Naive B cell (primary cell): ENCODE measurements around the gene KRTAP10-1. TPM values are rescaled to one million over a fixed set of nuclear protein-coding genes. Genes with fewer than 3 reads are reported as not detected.
A peak's percentile ranks its signal among the peaks of the same experiment; 100 is the strongest.
"Not testable (repeated sequence)": the region's sequence is repeated elsewhere in the genome, so short reads cannot be mapped to it uniquely, and the experiment has no call there.

ENCODE experiments used
- ATAC-seq, 2 donors: fragments of 150-1000 bp; cut with Tn5 transposase; 2 replicates each; pipeline ENCODE4 v1.10.0; 2021; ENCODE audit warnings: low read depth in 2 of 2, mild to moderate bottlenecking in 2 of 2, moderate library complexity in 2 of 2
- DNase-seq: peaks from one replicate; pipeline ENCODE4 v3.0.0; 2022
- H3K27ac Mint-ChIP-seq, 6 donors: one replicate each; pipeline ENCODE4 v1.8.0; 2020 to 2022; ENCODE audit warnings: mild to moderate bottlenecking in 6 of 6, mixed read lengths in 6 of 6, moderate library complexity in 5 of 6, inconsistent platforms in 2 of 6
- H3K27me3 Mint-ChIP-seq, 3 donors: one replicate each; pipeline ENCODE4 v1.8.0; 2021 to 2022; ENCODE audit warnings: mixed read lengths in 3 of 3, mild to moderate bottlenecking in 1 of 3
- H3K36me3 Mint-ChIP-seq, 2 donors: one replicate each; pipeline ENCODE4 v1.8.0; 2020 to 2022; ENCODE audit warnings: mixed read lengths in 2 of 2, inconsistent platforms in 1 of 2, mild to moderate bottlenecking in 1 of 2
- H3K4me1 Mint-ChIP-seq, 3 donors: one replicate each; pipeline ENCODE4 v1.8.0; 2020 to 2022; ENCODE audit warnings: mixed read lengths in 3 of 3, inconsistent platforms in 1 of 3, mild to moderate bottlenecking in 1 of 3, moderate library complexity in 1 of 3
- H3K4me3 Mint-ChIP-seq, 8 donors: one replicate each; pipeline ENCODE4 v1.8.0; 2020 to 2022; ENCODE audit warnings: mild to moderate bottlenecking in 8 of 8, mixed read lengths in 8 of 8, moderate library complexity in 8 of 8, inconsistent platforms in 2 of 8
- H3K9me3 Mint-ChIP-seq, 7 donors: one replicate each; pipeline ENCODE4 v1.8.0; 2020 to 2022; ENCODE audit warnings: mixed read lengths in 7 of 7, mild to moderate bottlenecking in 5 of 7, inconsistent platforms in 2 of 7, moderate library complexity in 1 of 7
- polyA plus RNA-seq, 6 donors: library from polyadenylated mRNA; unstranded; fragments of 300-500 nt; fragmentation: Illumina TruSeq; gene quantifications; one replicate each; pipeline ENCODE4 v1.2.3, GENCODE V29; 2021; ENCODE audit warnings: low read depth in 6 of 6

Gene KRTAP10-1
- polyA plus RNA-seq, 6 donors from 2014 or later, result not detected

DNA sequence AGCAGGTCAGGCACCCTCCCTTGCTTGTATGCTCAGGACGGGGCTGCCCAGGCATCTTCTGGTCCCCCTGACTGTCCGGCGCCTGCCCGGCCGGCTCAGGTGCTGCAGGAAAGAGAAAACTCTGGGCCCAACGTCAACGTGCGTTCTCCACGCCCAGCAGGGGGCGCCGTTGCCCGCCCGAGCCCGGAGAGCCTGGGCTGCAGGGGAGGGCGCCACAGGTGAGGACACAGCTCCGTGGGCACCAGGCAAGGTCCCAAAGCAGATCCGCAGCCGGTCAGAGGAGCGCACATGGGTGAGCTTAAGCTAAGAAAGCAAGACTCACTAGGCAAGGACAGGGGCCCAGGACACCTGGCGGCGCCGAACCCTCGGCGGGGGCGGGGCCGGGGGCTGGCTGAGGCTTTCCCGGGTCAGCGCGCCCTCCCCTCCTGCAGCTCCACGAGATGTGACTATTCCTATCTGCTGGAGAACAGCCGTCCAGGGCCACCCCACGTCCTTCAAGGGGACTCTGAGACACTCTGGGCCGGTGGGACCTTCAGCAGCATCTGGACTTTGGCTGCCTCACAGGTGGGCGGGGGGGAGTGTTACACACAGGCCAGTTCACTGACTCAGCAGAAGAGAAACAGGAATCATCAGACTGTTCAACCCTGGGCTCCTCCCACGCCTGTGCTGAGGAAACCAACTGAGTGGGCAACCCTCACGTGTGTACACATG lies 29.3 kb downstream of the KRTAP10-1 start:
- DNase-seq, result peak; percentile 59
- H3K27ac Mint-ChIP-seq, result no peak overlapping the region
- H3K4me3 Mint-ChIP-seq, result peak overlapping the region in 5 of 8 donors; percentile 9 to 51 (median 29)
- no peaks in the 10 kb centered on the region for H3K36me3 Mint-ChIP-seq
- peak; percentile 82 to 85 for ATAC-seq
- H3K9me3 Mint-ChIP-seq, result no peaks in the 10 kb centered on the region
- peaks cover 0 to 5% (median 0%) of the 10 kb centered on the region in 3 donors for H3K4me1 Mint-ChIP-seq
- H3K27me3 Mint-ChIP-seq, result peaks cover 0 to 16% (median 0%) of the 10 kb centered on the region in 3 donors

DNA sequence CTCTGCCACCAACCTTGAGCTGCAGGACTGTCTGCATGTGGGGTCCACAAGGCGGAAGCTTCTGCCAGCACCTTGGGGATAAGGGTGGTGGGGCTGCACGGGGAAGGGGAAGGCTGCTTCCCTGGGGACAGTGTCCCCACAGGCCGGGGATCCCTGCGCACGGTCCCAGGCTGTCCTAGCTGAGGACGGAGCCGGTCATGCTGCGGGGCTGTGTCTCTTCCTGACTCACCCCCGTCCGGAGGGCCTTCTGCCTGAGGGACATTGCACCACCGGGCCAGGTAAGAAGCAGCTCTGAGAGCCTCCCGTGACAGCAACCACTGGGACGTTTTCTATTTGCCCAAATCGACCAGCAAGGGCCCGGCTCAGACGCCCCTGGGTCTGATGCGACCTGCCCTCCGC lies 29.9 kb downstream of the KRTAP10-1 start:
- no peak overlapping the region for H3K4me3 Mint-ChIP-seq
- ATAC-seq (no peak), DNase-seq (no peak)
- peak overlapping the region in 1 of 6 donors; percentile 89 for H3K27ac Mint-ChIP-seq
- H3K36me3 Mint-ChIP-seq, result no peaks in the 10 kb centered on the region
- peaks cover 0 to 16% (median 0%) of the 10 kb centered on the region in 3 donors for H3K27me3 Mint-ChIP-seq
- H3K4me1 Mint-ChIP-seq, result peaks cover 0 to 5% (median 0%) of the 10 kb centered on the region in 3 donors
- no peaks in the 10 kb centered on the region for H3K9me3 Mint-ChIP-seq

DNA sequence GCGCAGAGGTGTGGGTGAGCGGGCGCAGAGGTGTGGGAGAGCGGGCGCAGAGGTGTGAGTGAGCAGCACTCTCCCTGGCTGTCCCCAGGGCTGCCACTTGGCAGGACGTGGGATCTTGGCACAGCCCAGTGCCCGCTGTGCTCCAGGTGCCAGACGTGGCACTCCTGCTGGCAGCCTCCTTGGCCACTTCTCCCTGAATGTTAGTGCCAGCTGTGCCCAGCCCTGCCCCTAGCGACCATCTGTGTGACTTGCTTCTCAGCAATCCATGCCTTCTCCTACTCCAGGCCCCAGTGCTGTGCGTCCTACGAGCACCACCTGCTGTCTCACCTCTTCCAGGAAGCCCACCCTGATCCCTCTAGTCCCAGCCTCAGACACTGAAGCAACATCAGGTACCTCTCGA lies 30.5 kb downstream of the KRTAP10-1 start:
- ATAC-seq (no peak), DNase-seq (no peak)
- Mint-ChIP-seq H3K27me3 (peaks cover 0 to 16% (median 0%) of the 10 kb centered on the region in 3 donors), H3K27ac (peak overlapping the region in 1 of 6 donors; percentile 89), H3K4me1 (peaks cover 0 to 6% (median 0%) of the 10 kb centered on the region in 3 donors), H3K9me3 (no peaks in the 10 kb centered on the region), H3K4me3 (peak overlapping the region in 1 of 8 donors; percentile 9), H3K36me3 (no peaks in the 10 kb centered on the region)

DNA sequence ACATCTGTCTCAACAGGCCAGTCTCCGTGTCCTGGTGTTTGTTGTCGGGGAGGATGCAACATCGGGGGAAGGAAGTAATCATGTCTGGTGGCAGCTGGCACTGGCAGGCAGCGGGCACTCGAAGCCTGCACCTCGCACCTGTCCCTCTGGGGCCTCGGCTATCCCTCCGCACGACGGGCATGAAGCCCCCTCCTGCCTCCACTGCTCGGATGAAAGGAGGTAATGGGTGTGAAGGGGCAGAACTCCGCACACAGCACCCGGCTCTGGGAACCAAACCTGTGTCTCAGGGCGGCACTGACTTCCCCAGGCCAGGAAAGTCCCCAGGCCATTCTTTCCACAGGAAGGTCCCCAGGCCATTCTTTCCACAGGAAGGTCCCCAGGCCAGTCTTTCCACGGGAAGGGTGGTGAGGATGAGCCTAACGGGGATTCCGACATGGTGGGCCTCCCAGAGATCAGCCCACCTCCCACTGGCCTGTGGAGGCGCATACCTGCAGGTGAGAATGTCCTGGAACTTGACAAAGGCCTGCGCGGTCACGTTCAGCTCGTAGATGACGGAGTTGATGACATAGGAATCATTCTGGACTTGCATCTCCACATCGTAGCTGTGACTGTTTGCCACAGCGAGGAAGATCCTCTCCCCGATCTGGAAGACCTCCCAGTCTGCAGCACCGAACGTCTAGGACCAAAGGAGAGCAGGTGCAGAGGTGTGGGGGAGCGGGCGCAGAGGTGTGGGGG lies 31.1 kb downstream of the KRTAP10-1 start:
- H3K4me3 Mint-ChIP-seq, result peak overlapping the region in 1 of 8 donors; percentile 64
- H3K4me1 Mint-ChIP-seq, result peaks cover 4 to 10% (median 6%) of the 10 kb centered on the region in 3 donors
- H3K27me3 Mint-ChIP-seq, result peaks cover 0 to 16% (median 0%) of the 10 kb centered on the region in 3 donors
- DNase-seq (no peak), ATAC-seq (no peak)
- H3K27ac Mint-ChIP-seq, result peak overlapping the region in 1 of 6 donors; percentile 11
- H3K36me3 Mint-ChIP-seq, result no peaks in the 10 kb centered on the region
- H3K9me3 Mint-ChIP-seq, result no peaks in the 10 kb centered on the region

DNA sequence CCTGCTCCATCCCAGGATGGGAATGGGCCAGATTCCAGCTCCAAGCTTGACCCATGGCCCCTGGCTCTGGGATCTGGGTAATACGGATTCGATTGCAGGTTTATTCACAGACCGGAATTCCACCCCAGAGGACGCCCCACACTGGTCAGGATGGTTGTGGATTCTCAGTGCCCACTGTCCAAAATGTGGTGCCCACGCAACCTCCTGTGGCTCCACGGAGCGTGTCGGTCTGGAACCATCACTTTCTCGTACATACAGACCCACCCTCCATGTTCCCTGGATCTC lies 31.6 kb downstream of the KRTAP10-1 start:
- Mint-ChIP-seq H3K4me3 (no peak overlapping the region), H3K27me3 (peaks cover 0 to 16% (median 0%) of the 10 kb centered on the region in 3 donors), H3K9me3 (no peaks in the 10 kb centered on the region), H3K27ac (peak overlapping the region in 1 of 6 donors; percentile 47), H3K36me3 (no peaks in the 10 kb centered on the region), H3K4me1 (peaks cover 5 to 12% (median 8%) of the 10 kb centered on the region in 3 donors)
- no peak for ATAC-seq
- DNase-seq, result no peak

DNA sequence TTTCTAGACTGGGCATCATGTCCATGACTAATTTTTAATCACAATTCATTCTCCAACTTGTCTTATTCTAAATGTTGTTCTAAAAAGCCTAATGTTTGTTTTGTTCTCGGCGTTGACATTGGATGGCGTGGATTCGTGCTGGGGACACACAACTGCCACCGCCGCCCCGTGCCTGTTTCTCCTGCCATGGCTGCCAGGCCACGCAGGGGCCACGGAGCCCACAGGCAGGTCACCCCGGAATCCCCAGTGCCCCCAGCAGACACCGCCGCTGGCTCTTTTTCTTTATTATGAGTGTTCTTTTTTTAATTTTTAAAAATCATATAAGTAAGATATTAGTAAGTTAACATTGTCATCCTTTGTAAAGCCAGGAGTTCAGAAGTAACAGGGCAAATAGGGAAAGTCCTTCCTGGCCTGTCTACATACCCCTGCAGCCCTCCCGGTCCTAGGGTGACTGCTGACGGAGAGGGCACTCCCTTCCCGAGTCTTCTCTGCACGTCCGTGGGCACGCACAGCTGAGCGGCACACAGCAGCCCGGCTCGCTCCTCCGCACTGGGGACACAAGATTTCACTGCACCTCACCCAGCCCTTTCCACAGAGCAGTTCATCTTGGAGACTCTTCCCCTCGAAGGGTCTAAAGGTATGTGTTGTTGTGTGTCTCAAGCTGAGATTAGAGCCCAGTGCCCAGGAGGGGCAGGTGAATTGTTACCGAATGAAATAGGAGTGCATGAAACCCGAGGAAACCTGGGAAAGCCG lies 32.1 kb downstream of the KRTAP10-1 start:
- H3K4me3 Mint-ChIP-seq, result peak overlapping the region in 1 of 8 donors; percentile 3
- ATAC-seq (no peak), DNase-seq (no peak)
- peaks cover 5 to 12% (median 8%) of the 10 kb centered on the region in 3 donors for H3K4me1 Mint-ChIP-seq
- H3K27ac Mint-ChIP-seq, result peak overlapping the region in 1 of 6 donors; percentile 47
- no peaks in the 10 kb centered on the region for H3K9me3 Mint-ChIP-seq
- H3K36me3 Mint-ChIP-seq, result no peaks in the 10 kb centered on the region
- peaks cover 0 to 16% (median 0%) of the 10 kb centered on the region in 3 donors for H3K27me3 Mint-ChIP-seq

DNA sequence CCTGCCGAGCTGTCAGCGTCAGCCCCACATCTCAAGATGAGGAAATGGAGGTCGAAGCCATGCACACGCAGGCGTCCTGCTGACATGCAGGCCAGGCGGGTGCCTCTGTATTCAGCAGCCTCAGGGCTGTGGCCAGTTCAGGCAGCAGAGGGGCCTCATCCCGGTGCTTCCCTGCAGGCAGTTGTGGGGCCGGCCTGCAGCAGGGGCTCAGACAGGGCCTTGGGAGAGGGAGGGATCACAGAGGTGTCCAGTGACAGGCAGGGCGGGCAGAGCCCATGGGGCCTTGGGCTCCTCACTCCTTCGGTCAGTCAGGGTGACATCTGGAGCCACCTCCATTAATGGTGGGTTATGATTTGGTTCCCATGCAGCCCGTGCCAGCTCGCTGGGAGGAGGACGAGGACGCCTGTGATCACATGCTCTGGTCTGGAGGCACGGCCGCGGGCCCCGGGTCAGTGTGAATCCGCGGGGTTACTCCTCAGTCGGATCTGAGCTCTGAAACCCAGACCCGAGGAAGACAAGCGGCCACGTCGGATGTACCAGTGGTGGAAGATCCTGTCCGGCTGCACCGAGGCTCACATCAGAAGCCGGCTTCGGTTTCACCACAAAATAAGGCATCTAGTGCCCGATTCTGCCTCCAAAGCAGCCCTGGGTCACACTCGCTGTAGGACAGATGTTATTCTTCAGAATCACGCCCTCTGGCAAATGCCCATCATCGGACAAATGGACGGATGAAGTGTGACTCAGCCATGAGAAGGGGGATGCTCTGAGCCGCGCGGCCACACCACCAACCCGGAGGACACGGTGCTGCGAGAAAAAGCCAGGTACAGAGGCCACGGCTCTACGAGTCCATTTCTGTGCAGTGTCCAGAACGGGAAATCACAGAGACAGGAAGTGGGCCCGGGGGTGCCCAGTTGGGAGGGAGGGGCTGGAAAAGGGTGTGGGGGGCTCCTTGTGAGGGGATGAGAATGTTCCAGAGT lies 33.4 kb downstream of the KRTAP10-1 start:
- Mint-ChIP-seq H3K9me3 (no peaks in the 10 kb centered on the region), H3K27me3 (peaks cover 0 to 7% (median 0%) of the 10 kb centered on the region in 3 donors), H3K36me3 (no peaks in the 10 kb centered on the region), H3K27ac (no peak overlapping the region), H3K4me3 (peak overlapping the region in 1 of 8 donors; percentile 41), H3K4me1 (peaks cover 12 to 21% (median 14%) of the 10 kb centered on the region in 3 donors)
- no peak for ATAC-seq
- no peak for DNase-seq

DNA sequence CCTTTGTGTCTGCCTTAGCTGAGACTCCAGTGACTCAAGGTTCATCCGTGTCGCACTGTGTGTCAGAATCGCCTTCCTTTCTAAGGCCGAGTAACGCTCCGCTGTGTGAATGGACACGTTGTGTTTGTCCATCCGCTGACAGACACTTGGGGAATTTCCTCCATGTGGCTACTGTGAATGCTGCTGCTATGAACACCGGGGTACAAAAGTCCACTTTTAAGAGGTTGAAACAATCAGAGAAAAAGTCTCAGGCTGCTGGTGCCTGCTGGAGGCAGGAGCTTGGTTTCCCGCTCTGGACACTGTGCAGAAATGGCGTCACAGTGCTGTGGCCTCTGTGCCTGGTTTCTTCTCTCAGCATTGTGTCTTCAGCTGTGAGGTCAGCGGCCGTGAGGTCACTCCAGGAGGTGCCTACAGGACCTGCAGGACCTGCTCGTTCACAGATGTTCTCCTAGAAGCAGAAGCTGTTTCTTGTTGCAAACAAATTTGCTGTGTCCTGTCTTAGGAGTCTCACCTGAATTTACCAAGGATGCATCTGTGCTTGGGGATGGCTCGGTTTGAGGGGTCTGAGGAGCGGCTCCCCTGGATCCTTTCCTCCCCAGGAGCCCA lies 34.2 kb downstream of the KRTAP10-1 start:
- H3K36me3 Mint-ChIP-seq, result no peaks in the 10 kb centered on the region
- peak overlapping the region in 1 of 6 donors; percentile 74 for H3K27ac Mint-ChIP-seq
- peak overlapping the region in 1 of 8 donors; percentile 41 for H3K4me3 Mint-ChIP-seq
- peaks cover 0 to 5% (median 0%) of the 10 kb centered on the region in 3 donors for H3K27me3 Mint-ChIP-seq
- no peak for ATAC-seq
- no peak for DNase-seq
- H3K9me3 Mint-ChIP-seq, result no peaks in the 10 kb centered on the region
- peaks cover 12 to 16% (median 14%) of the 10 kb centered on the region in 3 donors for H3K4me1 Mint-ChIP-seq

DNA sequence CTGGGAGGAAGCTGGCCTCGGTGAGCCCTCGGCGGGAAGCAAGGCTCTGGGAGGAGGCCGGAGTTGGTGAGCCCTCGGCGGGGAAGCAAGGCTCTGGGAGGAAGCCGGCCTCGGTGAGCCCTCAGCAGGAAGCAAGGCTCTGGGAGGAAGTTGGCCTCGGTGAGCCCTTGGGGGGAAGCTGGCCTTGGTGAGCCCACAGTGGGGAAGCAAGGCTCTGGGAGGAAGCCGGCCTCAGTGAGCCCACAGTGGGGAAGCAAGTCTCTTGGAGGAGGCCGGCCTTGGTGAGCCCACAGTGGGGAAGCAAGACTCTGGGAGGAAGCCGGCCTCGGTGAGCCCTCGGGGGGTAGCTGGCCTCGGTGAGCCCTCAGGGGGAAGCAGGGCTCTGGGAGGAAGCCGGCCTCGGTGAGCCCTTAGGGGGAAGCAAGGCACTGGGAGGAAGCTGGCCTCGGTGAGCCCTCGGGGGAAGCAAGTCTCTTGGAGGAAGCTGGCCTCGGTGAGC lies 36.0 kb downstream of the KRTAP10-1 start:
- Mint-ChIP-seq H3K36me3 (no peaks in the 10 kb centered on the region), H3K27me3 (peaks cover 0 to 3% (median 0%) of the 10 kb centered on the region in 3 donors), H3K9me3 (no peaks in the 10 kb centered on the region), H3K4me1 (peaks cover 12 to 16% (median 14%) of the 10 kb centered on the region in 3 donors), H3K4me3 (peak overlapping the region in 4 of 8 donors; percentile 6 to 62 (median 40)), H3K27ac (peak overlapping the region; percentile 32 to 86 (median 66))
- DNase-seq (no peak), ATAC-seq (no peak)

DNA sequence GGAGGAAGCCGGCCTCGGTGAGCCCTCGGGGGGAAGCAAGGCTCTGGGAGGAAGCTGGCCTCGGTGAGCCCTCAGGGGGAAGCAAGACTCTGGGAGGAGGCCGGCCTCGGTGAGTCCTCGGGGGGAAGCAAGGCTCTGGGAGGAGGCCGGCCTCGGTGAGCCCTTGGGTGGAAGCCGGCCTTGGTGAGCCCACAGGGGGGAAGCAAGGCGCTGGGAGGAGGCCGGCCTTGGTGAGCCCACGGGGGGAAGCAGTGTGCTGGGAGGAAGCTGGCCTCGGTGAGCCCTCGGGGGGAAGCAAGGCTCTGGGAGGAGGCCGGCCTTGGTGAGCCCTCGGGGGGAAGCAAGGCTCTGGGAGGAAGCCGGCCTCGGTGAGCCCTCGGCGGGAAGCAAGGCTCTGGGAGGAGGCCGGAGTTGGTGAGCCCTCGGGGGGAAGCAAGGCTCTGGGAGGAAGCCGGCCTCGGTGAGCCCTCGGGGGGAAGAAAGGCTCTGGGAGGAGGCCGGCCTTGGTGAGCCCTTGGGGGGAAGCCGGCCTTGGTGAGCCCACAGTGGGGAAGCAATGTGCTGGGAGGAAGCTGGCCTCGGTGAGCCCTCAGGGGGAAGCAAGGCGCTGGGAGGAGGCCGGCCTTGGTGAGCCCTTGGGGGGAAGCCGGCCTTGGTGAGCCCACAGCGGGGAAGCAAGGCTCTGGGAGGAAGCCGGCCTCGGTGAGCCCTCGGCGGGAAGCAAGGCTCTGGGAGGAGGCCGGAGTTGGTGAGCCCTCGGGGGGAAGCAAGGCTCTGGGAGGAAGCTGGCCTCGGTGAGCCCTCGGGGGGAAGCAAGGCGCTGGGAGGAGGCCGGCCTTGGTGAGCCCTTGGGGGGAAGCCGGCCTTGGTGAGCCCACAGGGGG lies 36.7 kb downstream of the KRTAP10-1 start:
- H3K4me3 Mint-ChIP-seq, ATAC-seq, H3K36me3 Mint-ChIP-seq, DNase-seq, H3K9me3 Mint-ChIP-seq: not testable (repeated sequence)
- Mint-ChIP-seq H3K27me3 (peaks cover 0 to 10% (median 0%) of the 10 kb centered on the region in 3 donors), H3K4me1 (peaks cover 12 to 16% (median 14%) of the 10 kb centered on the region in 3 donors), H3K27ac (peak overlapping the region in 3 of 6 donors; percentile 67 to 86 (median 78))
